Measurements from ENCODE around the gene PNPLA2.

Gene PNPLA2

DNA sequence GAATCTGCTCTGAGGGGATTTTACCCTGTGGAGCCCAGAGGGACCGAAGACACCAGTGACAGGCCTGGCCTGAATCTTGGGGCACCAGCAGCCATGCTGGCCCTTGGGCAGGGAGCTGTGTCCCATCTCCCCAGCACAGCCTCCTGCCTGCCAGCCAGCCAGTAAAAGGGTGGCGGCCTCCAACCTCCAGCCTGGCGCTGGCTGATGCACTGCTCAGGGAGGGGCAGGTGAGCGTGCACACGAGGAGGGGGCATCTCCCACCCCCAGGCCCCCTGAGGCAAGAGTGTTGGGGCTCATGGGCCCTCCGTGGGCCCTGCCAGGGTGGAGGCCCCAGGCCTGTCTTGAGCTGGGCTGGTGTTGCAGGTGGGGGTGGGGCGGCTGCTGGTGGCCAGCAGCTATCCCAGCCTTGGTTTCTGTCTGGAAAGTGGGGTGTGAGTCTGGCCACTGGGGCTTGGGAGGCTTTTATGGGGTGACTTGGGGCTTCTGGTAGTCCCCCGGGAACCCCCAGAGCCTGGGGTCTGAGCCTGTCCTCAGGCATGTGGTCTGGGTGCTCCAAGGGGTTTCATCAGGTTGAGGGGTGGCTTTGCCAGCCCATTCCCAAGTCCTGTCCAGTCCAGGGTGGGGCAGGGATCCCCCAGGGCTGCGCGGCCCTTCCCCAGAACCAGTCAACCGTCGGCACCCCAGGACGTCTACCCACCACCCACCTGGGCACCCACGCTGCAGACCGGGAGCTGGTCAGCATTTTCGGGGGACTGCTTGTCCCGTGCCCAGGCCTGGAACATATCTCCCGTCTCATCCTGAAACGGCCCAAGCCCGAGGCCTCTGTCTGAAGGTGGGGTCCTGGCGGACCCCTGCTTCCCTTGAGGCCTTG lies 41.8 kb downstream of the PNPLA2 start:
- DNase-seq (ENCODE audit: low read depth), result no peak

DNA sequence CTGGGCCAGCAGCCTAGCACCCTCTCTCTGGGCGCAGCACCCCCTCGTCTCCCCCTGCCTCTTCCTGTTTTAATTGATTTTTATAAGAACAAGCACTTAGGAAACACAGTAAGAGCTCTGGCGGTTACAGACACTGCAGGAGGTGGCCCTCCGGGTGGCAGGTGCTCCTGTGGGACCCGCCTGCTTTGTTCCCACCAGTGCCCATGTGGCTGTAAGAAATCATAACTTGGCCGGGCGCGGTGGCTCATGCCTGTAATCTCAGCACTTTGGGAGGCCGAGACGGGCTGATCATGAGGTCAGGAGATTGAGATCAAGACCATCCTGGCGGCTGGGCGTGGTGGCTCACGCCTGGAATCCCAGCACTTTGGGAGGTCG lies 42.4 kb downstream of the PNPLA2 start:
- DNase-seq (ENCODE audit: low read depth), result no peak

DNA sequence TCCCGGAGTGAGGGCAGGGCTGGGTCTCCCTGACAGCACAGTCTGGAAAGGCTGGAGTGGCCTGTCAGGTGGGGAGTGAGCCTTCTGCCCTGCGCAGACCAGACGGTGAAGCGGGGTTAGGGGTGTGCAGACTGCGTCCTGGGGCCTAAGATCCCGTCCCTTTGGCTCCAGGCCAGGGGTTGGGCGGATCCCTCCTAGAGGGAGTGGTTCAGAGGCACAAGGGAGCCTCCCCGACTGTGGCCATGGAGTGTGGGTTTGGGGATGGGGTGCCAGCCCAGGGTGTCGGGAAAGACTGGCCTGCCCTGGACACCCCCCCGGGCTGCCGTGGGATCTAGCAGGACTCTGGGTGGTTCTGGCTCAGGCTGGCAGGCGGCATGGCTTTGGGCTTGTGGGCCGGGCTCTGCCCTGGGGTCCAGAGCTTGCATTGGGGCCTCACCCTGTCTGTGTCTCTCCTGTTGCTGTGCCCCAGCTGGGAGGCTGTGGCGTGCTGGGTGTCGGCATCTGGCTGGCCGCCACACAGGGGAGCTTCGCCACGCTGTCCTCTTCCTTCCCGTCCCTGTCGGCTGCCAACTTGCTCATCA lies 43.5 kb downstream of the PNPLA2 start:
- DNase-seq (ENCODE audit: low read depth), result no peak

DNA sequence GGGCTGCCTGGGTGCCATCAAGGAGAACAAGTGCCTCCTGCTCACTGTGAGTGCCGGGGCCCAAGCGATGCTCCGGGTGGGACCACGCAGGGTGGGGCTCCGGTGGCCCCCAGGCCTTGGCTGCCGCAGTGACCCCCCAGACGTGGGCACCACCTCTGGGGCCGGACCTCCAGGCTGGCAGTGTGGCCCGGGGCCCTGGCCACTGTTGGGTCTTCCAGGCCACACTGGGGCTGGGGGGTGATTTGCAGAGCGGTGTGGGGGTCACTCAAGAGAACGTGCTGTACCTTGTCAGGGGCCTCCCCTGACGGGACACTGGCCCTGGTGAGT lies 43.9 kb downstream of the PNPLA2 start:
- no peak for DNase-seq (ENCODE audit: low read depth)

DNA sequence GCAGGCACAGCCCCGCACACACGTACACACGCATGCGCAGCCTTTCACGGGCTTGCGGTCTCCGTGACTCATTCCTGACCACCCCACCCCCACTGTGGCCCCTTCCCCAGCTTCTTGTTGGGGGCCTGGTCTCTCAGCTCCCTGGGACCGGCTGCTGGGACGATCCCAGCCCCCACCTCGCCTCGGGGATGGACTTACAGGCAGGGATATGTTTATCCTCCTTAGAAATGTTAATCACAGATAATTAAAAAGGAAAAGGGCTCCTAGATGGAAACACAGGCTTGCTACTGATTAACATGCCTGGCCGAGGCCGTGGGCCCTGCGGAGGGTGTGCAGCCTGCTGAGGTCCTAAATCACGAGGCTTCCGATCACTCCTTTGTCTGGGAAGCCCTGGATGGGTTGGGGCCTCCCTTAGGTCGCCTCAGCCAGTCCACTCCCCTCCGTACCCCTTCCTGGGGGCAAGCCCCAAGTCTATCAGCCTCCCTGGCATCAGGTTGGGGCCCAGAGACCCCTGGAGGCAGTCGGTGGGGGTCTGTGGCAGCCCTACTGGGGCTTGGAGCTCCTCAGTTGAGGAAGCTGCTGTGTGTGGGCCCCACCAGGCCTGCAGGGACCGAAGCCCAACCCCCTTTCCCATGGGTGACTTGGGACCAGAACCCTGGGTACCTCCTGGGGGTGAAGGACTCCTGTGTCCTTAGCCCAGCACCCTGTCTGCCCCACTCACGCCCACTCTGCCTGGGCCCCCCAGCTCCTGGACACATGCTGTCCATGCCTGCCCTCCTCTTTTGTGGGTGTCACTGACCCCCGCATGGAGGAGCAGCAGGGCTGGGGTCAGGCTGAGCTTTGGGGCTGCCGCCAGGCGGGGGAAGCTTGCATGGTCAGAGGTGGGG lies 44.6 kb downstream of the PNPLA2 start:
- DNase-seq (ENCODE audit: low read depth), result no peak

DNA sequence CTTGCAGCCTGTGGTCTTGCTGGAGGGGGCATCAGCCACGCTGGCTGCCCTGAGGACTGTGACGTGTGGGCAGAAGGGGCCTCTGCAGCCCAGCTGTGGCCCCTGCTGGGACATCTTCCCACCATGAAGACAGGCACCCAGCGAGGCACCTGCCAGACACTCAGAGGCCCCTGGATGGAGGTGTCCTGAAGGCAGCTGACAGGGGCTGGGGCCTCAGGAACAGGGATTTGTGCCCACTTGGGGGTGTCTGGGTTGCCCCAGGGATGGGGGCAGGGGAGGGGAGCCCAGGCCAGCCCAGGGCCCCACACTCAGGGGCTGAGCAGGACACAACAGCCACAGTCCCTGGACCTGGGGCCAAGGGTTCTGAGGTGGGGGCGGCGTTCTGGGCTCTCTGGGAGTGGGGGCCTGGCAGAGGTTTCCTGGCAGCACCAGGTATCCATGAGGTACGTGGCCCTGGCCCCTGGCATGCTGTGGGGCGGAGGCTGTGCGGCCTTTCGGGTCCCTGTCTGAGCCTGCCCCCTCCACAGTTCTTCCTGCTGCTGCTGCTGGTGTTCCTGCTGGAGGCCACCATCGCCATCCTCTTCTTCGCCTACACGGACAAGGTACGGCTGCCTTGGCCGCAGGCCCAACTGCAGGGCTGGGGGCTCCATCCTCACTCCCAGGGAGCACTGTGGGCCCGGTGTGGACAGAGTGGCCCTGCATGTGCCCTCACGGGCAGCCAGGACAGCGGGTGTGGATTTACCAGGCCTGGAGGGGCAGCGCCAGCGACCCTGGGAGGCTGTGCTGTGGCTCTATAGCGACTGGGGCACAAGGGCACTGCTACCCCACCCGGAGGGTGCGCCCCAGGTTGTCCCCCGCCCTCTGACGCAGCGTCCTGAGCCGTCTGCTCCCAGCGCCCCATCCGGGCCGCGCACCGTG lies 45.5 kb downstream of the PNPLA2 start:
- DNase-seq (ENCODE audit: low read depth), result no peak

DNA sequence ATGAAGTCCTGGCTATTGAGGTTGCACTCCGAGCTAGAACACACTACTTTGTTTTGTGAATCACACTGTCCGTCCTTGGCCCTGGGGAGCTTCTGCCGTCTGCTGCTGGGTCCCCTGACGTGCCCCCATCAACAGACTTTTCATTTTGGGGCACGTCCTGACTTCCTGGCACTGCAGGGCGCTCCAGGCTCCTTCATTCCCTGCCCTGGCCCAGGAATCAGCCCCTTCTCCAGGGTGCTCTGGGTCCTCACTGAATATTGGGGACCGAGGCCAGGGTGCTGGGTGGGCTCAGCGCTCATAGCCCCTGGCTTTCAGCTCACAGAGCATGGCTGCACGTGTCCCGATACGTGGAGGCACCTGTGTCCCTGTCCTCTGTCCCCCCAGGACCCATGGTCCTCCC lies 46.2 kb downstream of the PNPLA2 start:
- DNase-seq (ENCODE audit: low read depth), result no peak

DNA sequence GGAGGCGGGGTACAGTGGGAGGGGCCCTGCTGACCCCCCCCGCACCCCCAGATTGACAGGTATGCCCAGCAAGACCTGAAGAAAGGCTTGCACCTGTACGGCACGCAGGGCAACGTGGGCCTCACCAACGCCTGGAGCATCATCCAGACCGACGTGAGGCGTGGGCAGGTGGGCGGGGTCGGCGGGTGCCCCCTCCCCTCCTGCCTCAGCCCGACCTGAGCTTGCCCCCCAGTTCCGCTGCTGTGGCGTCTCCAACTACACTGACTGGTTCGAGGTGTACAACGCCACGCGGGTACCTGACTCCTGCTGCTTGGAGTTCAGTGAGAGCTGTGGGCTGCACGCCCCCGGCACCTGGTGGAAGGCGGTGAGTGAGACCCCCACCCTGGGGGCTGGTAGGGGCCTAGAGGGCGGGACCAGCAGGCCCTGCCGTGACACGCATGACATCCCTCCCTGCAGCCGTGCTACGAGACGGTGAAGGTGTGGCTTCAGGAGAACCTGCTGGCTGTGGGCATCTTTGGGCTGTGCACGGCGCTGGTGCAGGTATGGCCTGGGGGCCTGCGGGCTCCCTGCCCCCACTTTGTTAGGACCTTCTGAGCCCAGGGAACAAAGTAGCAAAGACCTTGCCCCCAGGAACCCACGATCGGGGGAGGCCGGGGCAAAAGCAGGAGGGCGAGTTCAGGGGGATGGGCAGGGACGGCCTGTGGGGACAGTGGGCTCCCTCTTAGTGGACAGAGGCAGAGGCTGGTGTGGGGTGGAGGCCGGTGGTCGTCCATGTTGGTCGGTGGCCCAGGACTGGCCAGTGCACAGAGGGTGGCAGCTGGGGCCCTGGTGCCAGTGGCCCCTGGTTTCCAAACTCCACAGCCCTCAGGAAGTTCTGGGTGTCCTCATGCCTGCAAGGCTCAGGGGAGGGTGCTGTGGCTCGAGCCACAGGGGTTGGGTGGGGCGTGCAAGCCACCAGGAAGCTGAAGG lies 47.0 kb downstream of the PNPLA2 start:
- DNase-seq (ENCODE audit: low read depth), result no peak

DNA sequence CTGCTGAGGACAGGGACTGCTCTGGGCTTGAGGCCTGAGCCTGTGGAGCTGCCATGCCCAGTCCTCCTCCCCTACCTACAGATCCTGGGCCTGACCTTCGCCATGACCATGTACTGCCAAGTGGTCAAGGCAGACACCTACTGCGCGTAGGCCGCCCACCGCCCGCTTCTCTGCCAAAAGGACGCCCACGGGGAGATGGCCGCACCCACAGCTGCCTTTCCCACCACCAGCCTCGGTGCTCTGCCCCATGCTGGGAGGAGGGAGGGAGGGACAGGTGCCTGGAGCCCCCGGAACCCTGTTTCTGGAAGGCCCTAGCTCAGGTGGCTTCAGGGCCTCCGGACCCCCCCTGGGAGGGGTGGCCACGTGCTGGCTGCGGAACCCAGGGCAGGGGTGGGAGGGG lies 47.8 kb downstream of the PNPLA2 start:
- no peak for DNase-seq (ENCODE audit: low read depth)

DNA sequence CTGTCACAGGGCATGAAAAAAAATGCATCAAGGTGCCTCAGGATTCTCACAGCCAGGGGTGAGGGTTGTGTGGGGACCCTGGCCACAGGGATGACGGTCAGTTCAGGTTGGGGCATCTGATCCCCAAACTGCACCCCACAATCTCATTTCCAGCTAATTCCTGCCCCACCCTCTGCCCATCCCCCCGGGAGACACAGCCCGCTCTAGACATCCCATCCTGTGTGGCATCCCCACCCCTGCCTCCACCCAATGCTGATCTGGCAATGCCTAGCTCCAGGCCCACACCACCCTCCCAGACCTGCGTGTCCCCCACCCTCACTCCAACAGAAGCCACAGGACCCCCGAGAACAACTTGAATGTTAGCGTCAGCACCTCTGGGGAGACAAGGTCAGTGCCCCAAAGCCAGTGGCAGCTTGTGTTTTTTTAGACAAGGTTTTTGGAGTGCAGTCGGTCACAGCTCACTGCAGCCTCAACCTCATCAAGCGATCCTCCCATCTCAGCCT lies 49.2 kb downstream of the PNPLA2 start:
- DNase-seq (ENCODE audit: low read depth), result no peak

DNA sequence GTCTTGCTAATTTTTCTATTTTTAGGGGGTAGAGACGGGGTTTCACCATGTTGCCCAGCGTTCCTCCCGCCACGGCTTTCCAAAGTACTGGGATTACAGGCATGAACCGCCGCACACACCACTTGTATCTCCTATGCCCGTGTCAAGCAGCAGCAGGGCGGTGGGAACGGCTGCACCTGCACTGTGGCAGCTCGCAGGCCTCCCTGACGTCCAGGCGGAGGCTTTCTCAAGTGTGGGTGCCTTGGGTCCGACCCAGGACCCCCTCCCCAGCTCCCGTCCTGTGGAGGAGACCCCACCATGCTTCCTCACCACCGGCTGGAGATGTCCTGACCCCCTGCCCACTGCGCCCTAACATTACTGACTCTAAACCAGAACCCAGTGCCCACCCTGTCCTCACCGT lies 49.7 kb downstream of the PNPLA2 start:
- no peak for DNase-seq (ENCODE audit: low read depth)

DNA sequence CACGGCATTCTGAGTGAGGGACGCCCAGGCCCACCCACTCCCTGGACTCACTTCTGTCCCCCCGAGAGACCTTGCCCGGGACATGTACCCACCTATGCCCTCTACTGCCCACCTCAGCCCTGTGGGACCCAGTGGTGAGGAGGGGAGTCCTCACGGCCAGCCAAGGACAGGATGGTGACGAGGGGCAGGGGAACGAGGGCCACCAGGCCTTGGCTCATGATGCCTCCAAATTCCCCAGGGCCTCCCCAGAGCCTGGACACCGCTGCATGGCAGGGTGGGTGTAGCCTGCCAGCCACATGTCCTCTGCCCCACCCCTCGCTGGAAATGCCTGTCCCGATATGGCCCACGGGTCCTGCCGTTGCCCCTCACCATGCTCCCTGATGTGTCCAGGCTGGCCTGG lies 50.1 kb downstream of the PNPLA2 start:
- no peak for DNase-seq (ENCODE audit: low read depth)

DNA sequence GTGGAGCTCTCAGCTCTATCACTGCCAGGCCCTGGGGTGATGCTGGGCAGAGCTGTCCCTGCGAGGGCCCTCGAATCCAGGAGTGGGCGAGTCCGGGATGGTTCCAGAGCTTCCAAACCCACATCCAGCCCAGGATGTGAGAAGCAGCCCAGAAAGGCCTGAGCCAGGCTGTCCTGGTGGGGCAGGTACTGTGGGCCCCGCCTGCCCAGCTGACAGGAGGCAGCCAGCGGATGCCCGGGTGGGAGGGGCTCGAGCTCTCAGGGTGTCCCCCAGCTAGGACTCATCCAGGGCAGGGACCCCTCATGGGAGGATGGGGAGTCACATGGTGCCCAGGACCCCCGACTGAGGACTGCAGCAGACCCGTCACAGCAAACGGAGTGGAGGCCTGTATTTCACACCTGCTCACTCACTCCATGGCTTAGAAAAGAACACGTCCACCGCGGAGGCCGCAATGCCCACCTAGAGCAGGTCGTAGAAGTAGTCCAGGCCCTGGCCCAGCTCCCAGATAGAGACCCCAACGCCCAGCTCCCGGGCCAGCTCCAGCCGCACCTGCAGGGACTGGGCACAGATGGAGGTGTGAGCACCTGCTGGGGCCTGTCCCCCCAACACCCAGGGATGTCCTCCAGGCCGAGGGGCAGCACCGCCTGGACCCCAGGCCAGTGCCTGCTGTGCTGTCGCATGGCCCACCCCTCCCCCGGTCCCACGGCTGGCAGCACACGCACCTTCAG lies 50.8 kb downstream of the PNPLA2 start:
- no peak for DNase-seq (ENCODE audit: low read depth)

DNA sequence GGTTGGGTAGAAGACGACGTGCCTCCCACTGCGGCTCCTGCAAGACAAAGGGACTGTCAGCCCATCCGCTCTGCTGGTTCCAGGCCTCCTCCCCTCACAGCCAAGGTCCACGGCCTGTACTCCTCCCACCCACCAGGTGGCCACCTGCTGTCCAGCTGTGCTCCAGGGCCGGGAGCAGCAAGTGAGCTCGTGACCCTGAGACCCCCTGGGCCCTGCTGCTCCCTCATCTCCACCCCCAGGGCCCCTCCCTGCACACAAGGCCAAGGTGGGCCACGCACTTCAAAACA lies 51.4 kb downstream of the PNPLA2 start:
- no peak for DNase-seq (ENCODE audit: low read depth)

DNA sequence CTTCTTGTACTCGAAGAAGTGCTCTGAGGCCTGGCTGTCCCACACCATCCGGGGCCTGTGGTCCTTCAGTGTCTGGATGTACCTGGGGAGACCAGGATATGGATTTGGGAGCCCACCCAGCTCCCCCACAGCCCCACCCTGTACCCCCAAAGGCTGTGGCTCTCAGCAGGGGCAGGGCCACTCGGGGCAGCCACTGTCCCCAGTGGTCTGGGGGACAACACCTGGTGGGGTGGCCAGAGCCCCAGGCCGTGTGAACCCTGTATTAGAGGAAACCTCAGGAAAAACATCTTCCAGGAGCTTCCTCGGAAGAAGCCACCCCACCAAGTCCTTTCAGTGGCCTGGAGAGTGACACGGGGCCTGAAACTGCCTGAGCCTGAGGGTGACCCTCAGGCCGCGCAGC lies 51.7 kb downstream of the PNPLA2 start:
- no peak for DNase-seq (ENCODE audit: low read depth)

DNA sequence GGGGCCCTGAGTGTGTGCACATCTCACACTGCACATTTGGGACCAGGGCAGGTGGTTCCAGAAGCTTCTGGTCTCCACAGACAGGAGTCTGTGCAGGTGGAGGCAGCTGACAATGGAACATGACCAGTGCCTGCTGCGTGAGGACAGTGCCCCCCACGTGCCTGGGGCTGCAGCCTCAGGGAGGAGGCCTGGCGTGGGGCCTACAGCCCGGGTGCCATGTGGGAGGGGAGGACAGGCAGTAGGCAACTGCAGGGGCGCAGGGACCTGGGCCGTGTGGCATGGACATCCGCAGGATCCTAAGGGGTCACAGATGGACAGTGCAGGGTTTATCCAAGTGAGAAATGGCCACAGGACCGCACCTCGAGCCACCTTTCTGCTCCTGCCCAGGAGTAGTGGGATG lies 52.8 kb downstream of the PNPLA2 start:
- DNase-seq (ENCODE audit: low read depth), result no peak

DNA sequence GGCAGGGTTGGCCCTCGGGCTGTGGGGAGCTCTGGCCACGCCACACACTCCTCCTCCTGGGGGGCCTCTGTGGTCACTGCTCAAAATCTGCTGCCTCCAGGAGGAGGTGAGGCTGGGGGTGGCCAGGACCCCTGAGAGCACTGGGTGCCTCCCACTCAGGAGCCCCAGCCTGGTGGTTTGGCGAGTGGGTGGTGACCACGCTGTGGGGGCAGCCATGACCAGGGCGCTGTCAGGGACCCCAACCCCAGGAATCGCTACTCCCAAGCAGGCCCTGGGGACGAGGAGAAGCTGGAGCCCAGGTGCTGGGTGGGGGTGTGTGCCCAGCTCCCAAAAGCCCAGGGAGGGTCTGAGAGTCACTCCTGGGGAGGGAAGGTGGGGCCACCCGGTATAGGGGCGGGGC lies 54.1 kb downstream of the PNPLA2 start:
- DNase-seq (ENCODE audit: low read depth), result no peak

DNA sequence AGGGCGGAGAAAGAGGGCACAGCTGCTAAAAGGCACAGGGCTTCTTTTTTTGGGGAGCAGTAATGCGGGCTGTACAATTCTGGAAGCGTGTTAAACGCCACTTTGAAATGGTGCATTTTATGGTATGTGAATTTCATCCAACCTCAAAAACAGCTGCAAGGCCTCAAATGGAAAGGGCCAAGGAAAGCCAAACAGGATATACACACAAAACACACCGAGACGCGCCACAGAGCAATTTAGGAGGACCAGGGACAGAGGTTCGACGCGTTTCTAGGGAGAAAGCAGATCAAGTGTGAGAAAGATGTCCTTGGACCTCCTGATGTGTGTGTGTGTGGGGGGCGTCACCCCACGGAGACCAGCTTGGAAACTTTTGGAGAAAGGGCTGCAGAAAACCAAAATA lies 55.0 kb downstream of the PNPLA2 start:
- no peak for DNase-seq (ENCODE audit: low read depth)

Data from HS-5 (cell line).